BJ (cell line): Measurements from ENCODE around the gene ASPDH. TPM values are rescaled to one million over a fixed set of nuclear protein-coding genes. Genes with fewer than 3 reads are reported as not detected.
"Not testable (repeated sequence)": the region's sequence is repeated elsewhere in the genome, so short reads cannot be mapped to it uniquely, and the experiment has no call there.

Experiments used
- CTCF ChIA-PET: fragments of 350-600 bp; formaldehyde crosslinking; extraction: SDS; loops from one replicate; lab custom pipeline; 2021; ENCODE audit warnings: antibody characterized with exemption, inconsistent platforms; lab: Yijun Ruan, JAX
- POLR2A ChIA-PET: fragments of 300-600 bp; sonication (Branson Sonifier 250); formaldehyde crosslinking; extraction: SDS; loops from one replicate; lab custom pipeline; 2021; ENCODE audit warnings: antibody characterized with exemption; lab: Charles Lee
- DNase-seq: peaks from one replicate; pipeline ENCODE4 v3.0.0-alpha.2; 2011; ENCODE audit warnings: low read depth
- H3K27me3 ChIP-seq: 2 replicates; pipeline ENCODE4 v1.6.0; 2011; ENCODE audit warnings: low read length; ENCODE audit not compliant: control insufficient read depth, insufficient read depth
- H3K36me3 ChIP-seq: 2 replicates; pipeline ENCODE4 v1.5.1; 2011; ENCODE audit warnings: low read length; ENCODE audit not compliant: control insufficient read depth, insufficient read depth
- H3K4me3 ChIP-seq: 2 replicates; pipeline ENCODE4 v1.5.1; 2011; ENCODE audit warnings: low read depth, mild to moderate bottlenecking, control low read depth, low read length
- CTCF ChIP-seq: IDR thresholded peaks from 2 replicates; pipeline ENCODE4 v1.5.1; 2011; ENCODE audit warnings: low read depth, mild to moderate bottlenecking, control low read depth, inconsistent platforms, low read length, moderate library complexity; ENCODE audit not compliant: insufficient read depth
- polyA plus RNA-seq: library from polyadenylated mRNA; depleted of rRNA; stranded (reverse); fragments of >200 nt; gene quantifications from 2 replicates; pipeline ENCODE4 v1.2.3, GENCODE V29; 2011

ASPDH gene
- polyA plus RNA-seq, 1 experiment: not detected

- H3K27me3 ChIP-seq: no peaks in the 10 kb centered on the region
- DNase-seq: no peak
- TF ChIP-seq CTCF: no peak
- H3K36me3 ChIP-seq: no peaks in the 10 kb centered on the region
- H3K4me3 ChIP-seq: no peak overlapping the region
- CTCF ChIA-PET: interaction anchor here (2.0 kb wide), 1 partner anchor 23 kb away, joined by 12 read pairs; no protein-coding TSS in a partner anchor
- POLR2A ChIA-PET: no interaction called here
Measured at GRCh38 chr19:50532952-50533351, 19.2 kb upstream of the ASPDH start.

- ChIA-PET POLR2A (no interaction called here), CTCF (no interaction called here)
- no peak for TF ChIP-seq CTCF
- Histone ChIP-seq H3K36me3 (no peaks in the 10 kb centered on the region), H3K27me3 (no peaks in the 10 kb centered on the region), H3K4me3 (no peak overlapping the region)
- DNase-seq: no peak
Measured at GRCh38 chr19:50531171-50531612, 17.5 kb upstream of the ASPDH start.

GRCh38 chr19:50528052-50528451, 14.3 kb upstream of the ASPDH start:
- CTCF ChIA-PET: interaction anchor here (2.5 kb wide), 1 partner anchor 9 kb away, joined by 22 read pairs; no protein-coding TSS in a partner anchor
- POLR2A ChIA-PET, DNase-seq, H3K27me3 ChIP-seq, H3K36me3 ChIP-seq, H3K4me3 ChIP-seq: not testable (repeated sequence)

GRCh38 chr19:50522881-50523280, 9.2 kb upstream of the ASPDH start:
- H3K27me3 ChIP-seq: no peaks in the 10 kb centered on the region
- no peak for DNase-seq
- ChIA-PET POLR2A (no interaction called here), CTCF (interaction anchor here (3.8 kb wide), 1 partner anchor 15 kb away, joined by 16 read pairs; no protein-coding TSS in a partner anchor)
- no peak for TF ChIP-seq CTCF
- H3K4me3 ChIP-seq: no peak overlapping the region
- H3K36me3 ChIP-seq: no peaks in the 10 kb centered on the region

GRCh38 chr19:50520822-50521465, 7.2 kb upstream of the ASPDH start:
- ChIA-PET CTCF (interaction anchor here (1.2 to 3.8 kb wide), 2 partner anchors 17 to 263 kb away, joined by 6 to 16 read pairs; no protein-coding TSS in a partner anchor), POLR2A (no interaction called here)
- Histone ChIP-seq H3K27me3 (no peaks in the 10 kb centered on the region), H3K36me3 (no peaks in the 10 kb centered on the region), H3K4me3 (no peak overlapping the region)
- TF ChIP-seq CTCF: no peak
- no peak for DNase-seq
